Uterus (tissue), 4 donors: Measurements from ENCODE around the gene SACS. TPM values are rescaled to one million over a fixed set of nuclear protein-coding genes. Genes with fewer than 3 reads are reported as not detected.

ENCODE experiments used
- DNase-seq, 2 donors: peaks; one replicate each; pipeline ENCODE4 v3.0.0-alpha.2; 2019 to 2020
- H3K27ac ChIP-seq, 2 donors: fragments of 200-600 bp; sonication (generic); 1 replicate in 1 of 2; 2 replicates in 1 of 2; pipeline ENCODE4 v1.5.1; 2016 to 2018
- H3K27me3 ChIP-seq, 2 donors: fragments of 200-600 bp; sonication (generic); one replicate each; pipeline ENCODE4 v1.5.1; 2018 to 2019; ENCODE audit warnings: control low read depth in 1 of 2
- H3K36me3 ChIP-seq, 2 donors: fragments of 200-600 bp; sonication (generic); one replicate each; pipeline ENCODE4 v1.5.1; 2019; ENCODE audit warnings: control low read depth in 1 of 2
- H3K4me1 ChIP-seq, 2 donors: fragments of 200-600 bp; sonication (generic); one replicate each; pipeline ENCODE4 v1.5.1; 2018 to 2019; ENCODE audit warnings: control low read depth in 1 of 2
- H3K4me3 ChIP-seq, 2 donors: fragments of 200-600 bp; sonication (generic); 1 replicate in 1 of 2; 2 replicates in 1 of 2; pipeline ENCODE4 v1.5.1; 2018 to 2019; ENCODE audit warnings: mild to moderate bottlenecking in 1 of 2
- H3K9me3 ChIP-seq, 2 donors: fragments of 200-600 bp; sonication (generic); one replicate each; pipeline ENCODE4 v1.5.1; 2019; ENCODE audit warnings: control low read depth in 1 of 2
- CTCF ChIP-seq, 4 experiments: fragments of 200-600 bp in 2 of 4; fragments of 450-650 bp in 2 of 4; sonication (generic) in 2 of 4; IDR thresholded peaks; one replicate each; pipeline ENCODE4 v1.5.1; 2016 to 2019; ENCODE audit warnings: antibody characterized with exemption in 4 of 4, mild to moderate bottlenecking in 2 of 4, moderate library complexity in 1 of 4
- POLR2A ChIP-seq, 2 donors: fragments of 450-650 bp; IDR thresholded peaks; one replicate each; pipeline ENCODE4 v1.6.1; 2016; ENCODE audit warnings: antibody characterized with exemption in 2 of 2, mild to moderate bottlenecking in 1 of 2, moderate library complexity in 1 of 2
- intact Hi-C: fragments of 100-400 bp; cut with DNase I; formaldehyde crosslinking; loops from one replicate; pipeline ENCODE4 v1.15.1; 2023; ENCODE audit warnings: low total_unique reads
- total RNA-seq, 4 donors: library from RNA; depleted of rRNA in 3 of 4; stranded (reverse); fragments of >200 nt in 3 of 4; gene quantifications; one replicate each; pipeline versions ENCODE4 v1.1.0 to v1.2.4, GENCODE V29; 2014 to 2023
- donor health status: DM: yes; HTN: yes; CAD: no.

SACS gene
- total RNA-seq, 4 donors from 2014 or later: 9.0 to 70.5 (median 20.5) TPM

GRCh38 chr13:23470790-23471614, 37.5 kb upstream of the SACS start:
- no peaks in the 10 kb centered on the region for H3K36me3 ChIP-seq
- no peaks in the 10 kb centered on the region for H3K27me3 ChIP-seq
- no peak for TF ChIP-seq CTCF (IDR thresholded peaks at IDR 0.05)
- TF ChIP-seq POLR2A (IDR thresholded peaks at IDR 0.05): no peak
- H3K9me3 ChIP-seq: no peaks in the 10 kb centered on the region
- no peak for DNase-seq
- H3K27ac ChIP-seq: no peak overlapping the region
- no peak overlapping the region for H3K4me3 ChIP-seq
- H3K4me1 ChIP-seq: no peaks in the 10 kb centered on the region
- intact Hi-C loops: no loop called here

GRCh38 chr13:23469951-23470421, 36.5 kb upstream of the SACS start:
- Histone ChIP-seq H3K36me3 (no peaks in the 10 kb centered on the region), H3K4me3 (no peak overlapping the region), H3K4me1 (no peaks in the 10 kb centered on the region), H3K9me3 (no peaks in the 10 kb centered on the region), H3K27ac (no peak overlapping the region), H3K27me3 (no peaks in the 10 kb centered on the region)
- TF ChIP-seq CTCF (IDR thresholded peaks at IDR 0.05) (no peak), POLR2A (IDR thresholded peaks at IDR 0.05) (no peak)
- no peak for DNase-seq
- intact Hi-C loops: loop anchor here (10.0 kb wide), 1 partner anchor 405 kb away; no protein-coding TSS in a partner anchor

- TF ChIP-seq CTCF (IDR thresholded peaks at IDR 0.05) (no peak), POLR2A (IDR thresholded peaks at IDR 0.05) (no peak)
- Histone ChIP-seq H3K27ac (no peak overlapping the region), H3K27me3 (no peaks in the 10 kb centered on the region), H3K9me3 (no peaks in the 10 kb centered on the region), H3K4me3 (no peak overlapping the region), H3K36me3 (no peaks in the 10 kb centered on the region), H3K4me1 (no peaks in the 10 kb centered on the region)
- no peak for DNase-seq
- intact Hi-C loops: loop anchor here (10.0 kb wide), 1 partner anchor 406 kb away; no protein-coding TSS in a partner anchor
Observed at GRCh38 chr13:23468811-23469210, 35.3 kb upstream of the SACS start.

- intact Hi-C loops: loop anchor here (10.0 kb wide), 1 partner anchor 407 kb away; no protein-coding TSS in a partner anchor
- Histone ChIP-seq H3K4me1 (no peaks in the 10 kb centered on the region), H3K36me3 (no peaks in the 10 kb centered on the region), H3K9me3 (no peaks in the 10 kb centered on the region), H3K27ac (no peak overlapping the region), H3K27me3 (no peaks in the 10 kb centered on the region), H3K4me3 (no peak overlapping the region)
- TF ChIP-seq CTCF (IDR thresholded peaks at IDR 0.05) (no peak), POLR2A (IDR thresholded peaks at IDR 0.05) (no peak)
- DNase-seq: no peak
Observed at GRCh38 chr13:23467932-23468278, 34.4 kb upstream of the SACS start.
